Natural killer cell (primary cell): ENCODE data around the gene VSIG10L2. TPM values are rescaled to one million over a fixed set of nuclear protein-coding genes. Genes with fewer than 3 reads are reported as not detected.
"Not testable (repeated sequence)": the region's sequence is repeated elsewhere in the genome, so short reads cannot be mapped to it uniquely, and the experiment has no call there.

Experiments
- ATAC-seq, 3 donors: fragments of 150-1000 bp in 2 of 3; fragments of 200-7000 bp in 1 of 3; cut with Tn5 transposase; 1 replicate in 1 of 3; 2 replicates in 2 of 3; pipeline ENCODE4 v1.10.0; 2021; ENCODE audit warnings: mild to moderate bottlenecking in 2 of 3, moderate library complexity in 2 of 3
- DNase-seq, 2 donors: peaks; one replicate each; pipeline versions ENCODE4 v3.0.0 to v3.0.0-alpha.2; 2013 to 2021; ENCODE audit warnings: mixed read lengths in 1 of 2
- H3K27ac ChIP-seq: one replicate; pipeline ENCODE4 v1.5.1; 2013; ENCODE audit warnings: mild to moderate bottlenecking, low read length
- H3K27me3 ChIP-seq: one replicate; pipeline ENCODE4 v1.6.1; 2013; ENCODE audit warnings: low read length; ENCODE audit not compliant: control insufficient read depth, insufficient read depth
- H3K36me3 ChIP-seq: one replicate; pipeline ENCODE4 v1.6.1; 2013; ENCODE audit warnings: low read length; ENCODE audit not compliant: control insufficient read depth, insufficient read depth
- H3K4me1 ChIP-seq: one replicate; pipeline ENCODE4 v1.6.1; 2013; ENCODE audit warnings: low read length; ENCODE audit not compliant: control insufficient read depth, insufficient read depth
- H3K4me3 ChIP-seq: one replicate; pipeline ENCODE4 v1.5.1; 2013; ENCODE audit warnings: low read length
- H3K9me3 ChIP-seq: one replicate; pipeline ENCODE4 v1.6.1; 2013; ENCODE audit warnings: low read length; ENCODE audit not compliant: control insufficient read depth, insufficient read depth
- H3K27ac Mint-ChIP-seq, 2 donors: one replicate each; pipeline ENCODE4 v1.8.0; 2022; ENCODE audit warnings: mild to moderate bottlenecking in 2 of 2, mixed read lengths in 2 of 2, moderate library complexity in 1 of 2
- H3K27me3 Mint-ChIP-seq, 2 donors: one replicate each; pipeline ENCODE4 v1.8.0; 2022; ENCODE audit warnings: low read depth in 2 of 2, mixed read lengths in 2 of 2
- H3K36me3 Mint-ChIP-seq: one replicate; pipeline ENCODE4 v1.8.0; 2022; ENCODE audit warnings: mixed read lengths
- H3K4me1 Mint-ChIP-seq, 2 donors: one replicate each; pipeline ENCODE4 v1.8.0; 2022; ENCODE audit warnings: mixed read lengths in 2 of 2
- H3K4me3 Mint-ChIP-seq: one replicate; pipeline ENCODE4 v1.8.0; 2022; ENCODE audit warnings: mild to moderate bottlenecking, moderate library complexity, mixed read lengths
- H3K9me3 Mint-ChIP-seq, 2 donors: one replicate each; pipeline ENCODE4 v1.8.0; 2022; ENCODE audit warnings: mixed read lengths in 2 of 2
- WGBS: methylation state at CpG from one replicate; pipeline ENCODE4 v1.1.7; 2013; ENCODE audit warnings: missing lambda C conversion rate; ENCODE audit not compliant: insufficient coverage; 5-methylcytosine and 5-hydroxymethylcytosine counted together
- intact Hi-C: fragments of 100-400 bp; cut with micrococcal nuclease; formaldehyde crosslinking; loops from one replicate; pipeline ENCODE4 v1.14.2; 2022
- total RNA-seq, 4 donors: library from RNA; stranded (reverse); fragments of 120-200 nt in 1 of 4; gene quantifications; one replicate each; pipeline versions ENCODE4 v1.2.3 to v1.2.4, GENCODE V29; 2013 to 2022
- TF ChIP-seq, protein P1 (sequence below): fragments of 200-600 bp; IDR thresholded peaks from one replicate; pipeline ENCODE4 v1.8.0; 2022; ENCODE audit warnings: antibody characterized with exemption

Gene VSIG10L2
- total RNA-seq, 3 donors from 2014 or later (not counting 1 experiment from before 2014, with no cell fraction given) = not detected

DNA sequence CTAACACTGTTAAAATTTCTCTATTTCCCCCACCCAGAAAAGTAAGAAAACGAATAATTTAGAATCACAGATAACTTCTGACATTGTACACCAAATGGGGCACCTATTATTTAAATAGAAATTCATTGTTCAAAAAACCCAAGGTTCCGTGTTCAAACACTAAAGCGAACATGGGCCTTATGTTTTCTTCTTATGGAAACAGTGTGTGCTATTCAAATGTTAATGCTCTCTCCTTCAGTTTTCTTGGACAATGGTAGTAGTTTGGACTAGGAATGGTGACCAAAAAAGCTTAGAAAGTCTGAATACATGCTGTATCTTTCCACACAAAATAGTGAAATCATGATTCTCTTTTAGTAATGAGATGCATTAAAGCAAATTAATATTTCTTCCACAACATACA is 33.7 kb downstream of the VSIG10L2 start:
- Histone ChIP-seq H3K27ac (no peak overlapping the region), H3K9me3 (no peaks in the 10 kb centered on the region), H3K4me1 (no peaks in the 10 kb centered on the region), H3K36me3 (no peaks in the 10 kb centered on the region), H3K4me3 (no peak overlapping the region), H3K27me3 (no peaks in the 10 kb centered on the region)
- H3K36me3 Mint-ChIP-seq = no peaks in the 10 kb centered on the region
- intact Hi-C loops = no loop called here
- WGBS = 89% methylated on average over 3 of the region's 3 CpGs
- H3K4me1 Mint-ChIP-seq = peaks cover 0 to 5% of the 10 kb centered on the region in 2 donors
- TF ChIP-seq, protein P1, sequence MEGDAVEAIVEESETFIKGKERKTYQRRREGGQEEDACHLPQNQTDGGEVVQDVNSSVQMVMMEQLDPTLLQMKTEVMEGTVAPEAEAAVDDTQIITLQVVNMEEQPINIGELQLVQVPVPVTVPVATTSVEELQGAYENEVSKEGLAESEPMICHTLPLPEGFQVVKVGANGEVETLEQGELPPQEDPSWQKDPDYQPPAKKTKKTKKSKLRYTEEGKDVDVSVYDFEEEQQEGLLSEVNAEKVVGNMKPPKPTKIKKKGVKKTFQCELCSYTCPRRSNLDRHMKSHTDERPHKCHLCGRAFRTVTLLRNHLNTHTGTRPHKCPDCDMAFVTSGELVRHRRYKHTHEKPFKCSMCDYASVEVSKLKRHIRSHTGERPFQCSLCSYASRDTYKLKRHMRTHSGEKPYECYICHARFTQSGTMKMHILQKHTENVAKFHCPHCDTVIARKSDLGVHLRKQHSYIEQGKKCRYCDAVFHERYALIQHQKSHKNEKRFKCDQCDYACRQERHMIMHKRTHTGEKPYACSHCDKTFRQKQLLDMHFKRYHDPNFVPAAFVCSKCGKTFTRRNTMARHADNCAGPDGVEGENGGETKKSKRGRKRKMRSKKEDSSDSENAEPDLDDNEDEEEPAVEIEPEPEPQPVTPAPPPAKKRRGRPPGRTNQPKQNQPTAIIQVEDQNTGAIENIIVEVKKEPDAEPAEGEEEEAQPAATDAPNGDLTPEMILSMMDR = no peak
- ATAC-seq = no peak
- peaks cover 0 to 36% of the 10 kb centered on the region in 2 donors for H3K27me3 Mint-ChIP-seq
- DNase-seq = no peak
- H3K27ac Mint-ChIP-seq = no peak overlapping the region
- H3K4me3 Mint-ChIP-seq = no peak overlapping the region
- no peaks in the 10 kb centered on the region for H3K9me3 Mint-ChIP-seq

GRCh38 chr11:125980436-125980835 is 34.6 kb downstream of the VSIG10L2 start:
- Histone ChIP-seq H3K9me3 (no peaks in the 10 kb centered on the region), H3K36me3 (no peaks in the 10 kb centered on the region), H3K27me3 (no peaks in the 10 kb centered on the region), H3K4me1 (no peaks in the 10 kb centered on the region), H3K4me3 (no peak overlapping the region), H3K27ac (no peak overlapping the region)
- ATAC-seq = no peak
- TF ChIP-seq, protein P1 = no peak
- H3K4me1 Mint-ChIP-seq = peaks cover 0 to 5% of the 10 kb centered on the region in 2 donors
- no peaks in the 10 kb centered on the region for H3K36me3 Mint-ChIP-seq
- no peak overlapping the region for H3K4me3 Mint-ChIP-seq
- no peak overlapping the region for H3K27ac Mint-ChIP-seq
- 75% methylated on average over 8 of the region's 8 CpGs for WGBS
- peaks cover 0 to under 1% of the 10 kb centered on the region in 2 donors for H3K9me3 Mint-ChIP-seq
- peaks cover 0 to 36% of the 10 kb centered on the region in 2 donors for H3K27me3 Mint-ChIP-seq
- intact Hi-C loops = no loop called here
- no peak for DNase-seq

- Histone ChIP-seq H3K27ac (no peak overlapping the region), H3K27me3 (no peaks in the 10 kb centered on the region), H3K36me3 (no peaks in the 10 kb centered on the region), H3K9me3 (no peaks in the 10 kb centered on the region), H3K4me3 (no peak overlapping the region), H3K4me1 (no peaks in the 10 kb centered on the region)
- peaks cover 0 to 2% of the 10 kb centered on the region in 2 donors for H3K9me3 Mint-ChIP-seq
- H3K27ac Mint-ChIP-seq = no peak overlapping the region
- H3K27me3 Mint-ChIP-seq = peaks cover 4 to 29% of the 10 kb centered on the region in 2 donors
- no peak overlapping the region for H3K4me3 Mint-ChIP-seq
- ATAC-seq = no peak
- no peak for DNase-seq
- peaks cover 0 to 5% of the 10 kb centered on the region in 2 donors for H3K4me1 Mint-ChIP-seq
- TF ChIP-seq, protein P1 = no peak
- H3K36me3 Mint-ChIP-seq = no peaks in the 10 kb centered on the region
- WGBS = 95% methylated on average over 2 of the region's 3 CpGs
- intact Hi-C loops = no loop called here
Measured at GRCh38 chr11:125982348-125982730, 36.5 kb downstream of the VSIG10L2 start.

- H3K27ac Mint-ChIP-seq, ATAC-seq, H3K9me3 ChIP-seq, H3K36me3 ChIP-seq, H3K27me3 ChIP-seq, H3K4me3 ChIP-seq, intact Hi-C loops, H3K4me3 Mint-ChIP-seq, H3K36me3 Mint-ChIP-seq, H3K4me1 ChIP-seq, H3K4me1 Mint-ChIP-seq, H3K9me3 Mint-ChIP-seq, DNase-seq, H3K27ac ChIP-seq: not testable (repeated sequence)
- 98% methylated on average over 5 of the region's 6 CpGs for WGBS
- H3K27me3 Mint-ChIP-seq = peaks cover 4 to 13% of the 10 kb centered on the region in 2 donors
Measured at GRCh38 chr11:125985956-125986355, 40.1 kb downstream of the VSIG10L2 start.
